Measurements from ENCODE around the gene ZNF689.

The ZNF689 gene

GRCh38 chr16:30557707-30557956 lies 52.6 kb downstream of the ZNF689 start:
- no peak for TF ChIP-seq CTCF (conservative IDR thresholded peaks at IDR 0.05)
- H3K27ac ChIP-seq = peak overlapping the region; percentile 80

- no peak for TF ChIP-seq CTCF (conservative IDR thresholded peaks at IDR 0.05)
- no peak overlapping the region for H3K27ac ChIP-seq
Observed at GRCh38 chr16:30556125-30556473, 54.1 kb downstream of the ZNF689 start.

- H3K27ac ChIP-seq = no peak overlapping the region
- no peak for TF ChIP-seq CTCF (conservative IDR thresholded peaks at IDR 0.05)
Observed at GRCh38 chr16:30555315-30556124, 54.7 kb downstream of the ZNF689 start.

GRCh38 chr16:30554557-30555314 lies 55.5 kb downstream of the ZNF689 start:
- no peak overlapping the region for H3K27ac ChIP-seq
- no peak for TF ChIP-seq CTCF (conservative IDR thresholded peaks at IDR 0.05)

- no peak for TF ChIP-seq CTCF (conservative IDR thresholded peaks at IDR 0.05)
- H3K27ac ChIP-seq = no peak overlapping the region
Observed at GRCh38 chr16:30553393-30553899, 56.7 kb downstream of the ZNF689 start.

GRCh38 chr16:30552956-30553355 lies 57.2 kb downstream of the ZNF689 start:
- no peak overlapping the region for H3K27ac ChIP-seq
- TF ChIP-seq CTCF (conservative IDR thresholded peaks at IDR 0.05) = no peak
